Tibial nerve (tissue), 4 donors: ENCODE measurements around the gene OR13A1.

Source experiments
- EP300 ChIP-seq, 2 donors: sonication (generic); formaldehyde crosslinking; IDR thresholded peaks; one replicate each; pipeline ENCODE4 v1.6.1; 2017; ENCODE audit warnings: antibody characterized with exemption in 2 of 2, mild to moderate bottlenecking in 1 of 2
- POLR2A ChIP-seq, 2 donors: fragments of 450-650 bp; IDR thresholded peaks; one replicate each; pipeline ENCODE4 v1.6.1; 2017; ENCODE audit warnings: antibody characterized with exemption in 2 of 2, mild to moderate bottlenecking in 2 of 2, moderate library complexity in 2 of 2
- TF ChIP-seq, protein P1 (sequence below), 5 experiments: fragments of 200-600 bp in 3 of 5; fragments of 450-650 bp in 2 of 5; sonication (generic) in 3 of 5; IDR thresholded peaks; one replicate each; pipeline ENCODE4 v1.5.1; 2016 to 2019; ENCODE audit warnings: antibody characterized with exemption in 5 of 5, mild to moderate bottlenecking in 3 of 5, moderate library complexity in 2 of 5

- TF ChIP-seq, protein P1, sequence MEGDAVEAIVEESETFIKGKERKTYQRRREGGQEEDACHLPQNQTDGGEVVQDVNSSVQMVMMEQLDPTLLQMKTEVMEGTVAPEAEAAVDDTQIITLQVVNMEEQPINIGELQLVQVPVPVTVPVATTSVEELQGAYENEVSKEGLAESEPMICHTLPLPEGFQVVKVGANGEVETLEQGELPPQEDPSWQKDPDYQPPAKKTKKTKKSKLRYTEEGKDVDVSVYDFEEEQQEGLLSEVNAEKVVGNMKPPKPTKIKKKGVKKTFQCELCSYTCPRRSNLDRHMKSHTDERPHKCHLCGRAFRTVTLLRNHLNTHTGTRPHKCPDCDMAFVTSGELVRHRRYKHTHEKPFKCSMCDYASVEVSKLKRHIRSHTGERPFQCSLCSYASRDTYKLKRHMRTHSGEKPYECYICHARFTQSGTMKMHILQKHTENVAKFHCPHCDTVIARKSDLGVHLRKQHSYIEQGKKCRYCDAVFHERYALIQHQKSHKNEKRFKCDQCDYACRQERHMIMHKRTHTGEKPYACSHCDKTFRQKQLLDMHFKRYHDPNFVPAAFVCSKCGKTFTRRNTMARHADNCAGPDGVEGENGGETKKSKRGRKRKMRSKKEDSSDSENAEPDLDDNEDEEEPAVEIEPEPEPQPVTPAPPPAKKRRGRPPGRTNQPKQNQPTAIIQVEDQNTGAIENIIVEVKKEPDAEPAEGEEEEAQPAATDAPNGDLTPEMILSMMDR (IDR thresholded peaks at IDR 0.05): no peak
- TF ChIP-seq POLR2A (IDR thresholded peaks at IDR 0.05) (no peak), EP300 (IDR thresholded peaks at IDR 0.05) (no peak)
Observed at GRCh38 chr10:45353186-45353585, 37.8 kb upstream of the OR13A1 start.
